HFFc6 (cell line): Measurements from ENCODE around the gene ASAP2. TPM values are rescaled to one million over a fixed set of nuclear protein-coding genes. Genes with fewer than 3 reads are reported as not detected.

Source experiments
- DNase-seq: peaks from one replicate; pipeline ENCODE4 v3.0.0-alpha.2; 2018
- H3K27ac Mint-ChIP-seq: 2 replicates; pipeline ENCODE4 v1.8.0; 2020; ENCODE audit warnings: mild to moderate bottlenecking, mixed read lengths
- H3K27me3 Mint-ChIP-seq: 2 replicates; pipeline ENCODE4 v1.8.0; 2021; ENCODE audit warnings: mild to moderate bottlenecking, moderate library complexity, mixed read lengths; ENCODE audit not compliant: insufficient read depth
- H3K36me3 Mint-ChIP-seq: 2 replicates; pipeline ENCODE4 v1.8.0; 2021; ENCODE audit warnings: low read depth, mixed read lengths
- H3K4me1 Mint-ChIP-seq: 2 replicates; pipeline ENCODE4 v1.8.0; 2020; ENCODE audit warnings: low read depth, mixed read lengths
- H3K4me3 Mint-ChIP-seq: 2 replicates; pipeline ENCODE4 v1.8.0; 2020; ENCODE audit warnings: mild to moderate bottlenecking, moderate library complexity, mixed read lengths
- H3K9me3 Mint-ChIP-seq: 2 replicates; pipeline ENCODE4 v1.8.0; 2020; ENCODE audit warnings: mild to moderate bottlenecking, mixed read lengths
- total RNA-seq, 6 experiments: library from RNA; stranded (reverse); fragmentation: NEBNext Ultra II Directional; extraction: Animal tissue kit (Norgen Biotek cat#: 25700); gene quantifications; 2 replicates in 1 of 6; 3 replicates in 5 of 6; pipeline ENCODE4 v1.2.3, GENCODE V29; 2021
- TF ChIP-seq, protein P1 (sequence below): fragments of 200-600 bp; sonication (generic); IDR thresholded peaks from 2 replicates; pipeline ENCODE4 v1.5.0; 2021; ENCODE audit warnings: antibody characterized with exemption, mild to moderate bottlenecking

The ASAP2 gene
- total RNA-seq, 6 experiments from 2014 or later, result 31.2 to 37.4 (median 34.3) TPM

DNA sequence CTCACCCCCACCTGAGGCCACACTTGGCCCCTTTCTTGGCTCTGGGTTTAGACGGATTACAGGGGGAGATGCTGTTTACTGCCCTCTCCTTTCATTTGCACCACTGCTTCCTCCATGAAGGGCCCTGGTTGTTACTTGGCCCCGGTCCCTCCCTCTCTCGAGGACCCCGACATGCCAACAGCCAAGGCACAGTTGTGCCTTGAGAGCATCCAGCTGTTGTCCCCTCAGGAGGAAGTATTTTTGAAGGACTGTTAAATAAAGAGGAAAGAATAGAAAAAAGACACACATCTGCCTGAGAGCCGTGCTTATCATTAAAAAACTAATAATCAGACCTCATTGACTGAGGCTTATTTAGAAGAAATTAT, 172.8 kb downstream of the ASAP2 start:
- TF ChIP-seq, protein P1, sequence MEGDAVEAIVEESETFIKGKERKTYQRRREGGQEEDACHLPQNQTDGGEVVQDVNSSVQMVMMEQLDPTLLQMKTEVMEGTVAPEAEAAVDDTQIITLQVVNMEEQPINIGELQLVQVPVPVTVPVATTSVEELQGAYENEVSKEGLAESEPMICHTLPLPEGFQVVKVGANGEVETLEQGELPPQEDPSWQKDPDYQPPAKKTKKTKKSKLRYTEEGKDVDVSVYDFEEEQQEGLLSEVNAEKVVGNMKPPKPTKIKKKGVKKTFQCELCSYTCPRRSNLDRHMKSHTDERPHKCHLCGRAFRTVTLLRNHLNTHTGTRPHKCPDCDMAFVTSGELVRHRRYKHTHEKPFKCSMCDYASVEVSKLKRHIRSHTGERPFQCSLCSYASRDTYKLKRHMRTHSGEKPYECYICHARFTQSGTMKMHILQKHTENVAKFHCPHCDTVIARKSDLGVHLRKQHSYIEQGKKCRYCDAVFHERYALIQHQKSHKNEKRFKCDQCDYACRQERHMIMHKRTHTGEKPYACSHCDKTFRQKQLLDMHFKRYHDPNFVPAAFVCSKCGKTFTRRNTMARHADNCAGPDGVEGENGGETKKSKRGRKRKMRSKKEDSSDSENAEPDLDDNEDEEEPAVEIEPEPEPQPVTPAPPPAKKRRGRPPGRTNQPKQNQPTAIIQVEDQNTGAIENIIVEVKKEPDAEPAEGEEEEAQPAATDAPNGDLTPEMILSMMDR, result no peak
- H3K9me3 Mint-ChIP-seq, result no peaks in the 10 kb centered on the region; the same call in 1 of the 2 replicates
- DNase-seq, result no peak
- H3K4me1 Mint-ChIP-seq, result peaks cover 57% of the 10 kb centered on the region
- H3K36me3 Mint-ChIP-seq, result peaks cover 39% of the 10 kb centered on the region
- H3K27me3 Mint-ChIP-seq, result peaks cover 10% of the 10 kb centered on the region
- H3K27ac Mint-ChIP-seq, result 0 out of 2 replicates have a peak overlapping the region, but pooled peaks have one; percentile 7
- H3K4me3 Mint-ChIP-seq, result no peak overlapping the region

DNA sequence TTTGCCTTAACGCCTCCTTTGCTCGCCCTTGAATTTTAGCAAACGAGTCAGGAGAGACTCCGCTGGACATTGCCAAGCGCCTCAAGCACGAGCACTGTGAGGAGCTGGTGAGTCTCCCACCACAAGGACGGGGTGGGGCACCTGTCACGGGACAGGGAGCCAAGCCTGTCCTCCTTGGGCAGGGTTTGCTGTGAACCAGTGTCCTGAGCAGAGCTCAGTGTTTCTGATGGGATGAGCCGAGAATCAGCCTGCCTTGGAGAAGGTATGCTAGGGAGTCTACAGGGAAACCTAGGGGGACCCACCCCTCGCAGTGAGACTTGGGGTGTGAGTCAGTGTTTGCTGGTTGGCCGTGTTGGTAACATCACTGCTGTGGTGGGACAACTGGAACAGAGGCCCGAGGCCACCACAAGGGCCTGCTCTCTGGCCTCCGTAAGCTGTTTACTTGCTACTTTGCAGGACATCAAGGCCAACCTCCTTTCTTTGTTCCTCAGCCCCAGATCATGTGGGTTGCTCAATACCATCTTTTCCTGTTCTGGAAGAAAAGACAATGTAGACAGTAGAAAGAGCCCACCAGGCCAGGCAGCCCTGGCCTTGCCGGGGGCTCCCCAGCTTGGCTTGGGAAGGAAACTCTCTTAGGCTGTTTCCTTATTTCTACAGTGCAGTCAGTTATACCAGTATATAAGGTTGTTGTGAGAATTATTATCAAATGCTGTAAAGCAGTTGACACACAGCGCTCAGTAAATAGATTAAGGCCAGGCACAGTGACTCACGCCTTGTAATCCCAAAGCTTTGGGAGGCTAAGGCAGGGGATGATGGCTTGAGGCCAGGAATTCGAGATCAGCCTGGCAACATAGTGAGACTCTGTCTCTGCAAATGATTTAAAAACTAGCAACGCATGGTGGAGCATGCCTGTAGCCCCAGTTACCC, 174.4 kb downstream of the ASAP2 start:
- Mint-ChIP-seq H3K9me3 (no peaks in the 10 kb centered on the region; the same call in 1 of the 2 replicates), H3K4me1 (peaks cover 63% of the 10 kb centered on the region), H3K27ac (peak overlapping the region; percentile 96), H3K4me3 (peak overlapping the region; percentile 74), H3K36me3 (peaks cover 43% of the 10 kb centered on the region), H3K27me3 (peaks cover 7% of the 10 kb centered on the region)
- DNase-seq, result peak; percentile 88
- TF ChIP-seq, protein P1, result peak; percentile 16; the same call in 1 of the 2 replicates

DNA sequence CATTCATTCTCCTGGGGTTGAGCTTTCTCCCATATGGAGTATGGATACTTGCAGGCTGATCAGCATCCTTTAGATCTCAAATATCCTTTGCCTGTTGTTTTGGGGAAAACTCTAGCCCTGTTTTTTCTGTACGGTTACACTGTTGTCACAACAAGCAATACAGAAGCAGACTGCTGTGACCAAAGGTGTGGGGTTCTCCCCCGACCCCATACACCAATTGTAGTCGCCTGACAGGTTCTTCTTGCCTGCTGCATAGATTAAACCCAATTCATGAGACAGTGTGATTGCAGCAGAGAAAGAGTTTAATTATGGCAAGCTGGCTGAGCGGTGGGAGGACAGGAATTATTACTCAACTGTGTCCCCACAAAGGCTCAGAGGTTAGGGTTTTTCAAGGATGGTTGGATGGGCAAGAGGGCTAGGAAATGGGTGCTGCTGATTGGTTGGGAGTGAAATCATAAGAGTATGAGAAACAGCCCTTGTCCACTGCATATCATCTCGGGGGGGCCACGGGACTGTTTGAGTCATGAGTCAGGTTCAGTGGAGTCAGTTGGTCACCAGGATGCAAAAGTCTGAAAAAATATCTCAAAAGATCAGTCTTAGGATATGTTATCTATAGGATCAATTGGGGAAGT, 176.1 kb downstream of the ASAP2 start:
- no peaks in the 10 kb centered on the region; the same call in 1 of the 2 replicates for H3K9me3 Mint-ChIP-seq
- H3K4me1 Mint-ChIP-seq, result peaks cover 57% of the 10 kb centered on the region
- H3K36me3 Mint-ChIP-seq, result peaks cover 49% of the 10 kb centered on the region
- peaks cover 2% of the 10 kb centered on the region for H3K27me3 Mint-ChIP-seq
- TF ChIP-seq, protein P1, result no peak
- DNase-seq, result peak; percentile 11
- H3K27ac Mint-ChIP-seq, result peak overlapping the region; percentile 74
- no peak overlapping the region; the same call in 1 of the 2 replicates for H3K4me3 Mint-ChIP-seq

DNA sequence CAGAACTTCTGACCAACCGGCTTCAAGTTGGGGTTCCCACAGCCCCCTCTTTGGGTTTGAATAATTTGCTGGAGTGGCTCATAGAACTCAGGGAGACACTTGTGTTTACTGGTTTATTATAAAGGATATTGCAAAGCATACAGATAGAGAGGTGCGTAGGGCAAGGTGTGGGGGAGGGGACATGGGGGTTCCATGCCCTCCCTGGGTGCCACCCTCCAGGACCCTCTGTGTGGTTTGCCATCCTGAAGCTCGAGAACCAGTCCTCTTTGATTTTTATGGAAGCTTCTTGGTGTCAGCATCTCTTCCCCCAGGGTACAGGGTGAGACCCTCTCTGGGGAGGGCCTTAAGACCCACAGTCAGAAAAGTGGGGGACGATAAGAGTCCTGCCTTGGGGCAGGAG, 177.9 kb downstream of the ASAP2 start:
- H3K36me3 Mint-ChIP-seq, result peaks cover 48% of the 10 kb centered on the region
- no peaks in the 10 kb centered on the region; the same call in 1 of the 2 replicates for H3K9me3 Mint-ChIP-seq
- peaks cover 43% of the 10 kb centered on the region for H3K4me1 Mint-ChIP-seq
- DNase-seq, result no peak
- no peak overlapping the region for H3K4me3 Mint-ChIP-seq
- TF ChIP-seq, protein P1, result no peak
- H3K27me3 Mint-ChIP-seq, result peaks cover 3% of the 10 kb centered on the region
- H3K27ac Mint-ChIP-seq, result no peak overlapping the region

DNA sequence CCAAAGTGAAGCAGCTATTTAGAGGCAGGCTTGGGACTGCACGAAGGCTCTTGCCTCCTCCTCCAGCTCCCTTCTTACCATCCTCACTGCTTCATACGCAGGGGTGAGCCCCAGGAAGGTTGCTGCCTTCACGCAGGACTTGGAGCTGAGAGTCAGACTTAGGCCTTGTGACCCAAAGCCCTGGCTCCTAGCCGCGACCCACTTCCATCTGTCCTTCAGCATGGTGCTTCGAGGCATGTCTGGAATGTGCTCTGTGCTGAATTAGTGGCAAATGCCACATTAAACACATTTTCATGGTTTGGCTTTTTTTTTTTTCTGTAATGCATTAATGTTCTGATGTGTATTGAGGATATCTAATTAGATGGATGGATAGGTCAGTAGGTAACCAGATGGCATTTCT, 179.2 kb downstream of the ASAP2 start:
- peaks cover 36% of the 10 kb centered on the region for H3K4me1 Mint-ChIP-seq
- H3K27me3 Mint-ChIP-seq, result peaks cover 3% of the 10 kb centered on the region
- TF ChIP-seq, protein P1, result no peak
- no peak overlapping the region for H3K27ac Mint-ChIP-seq
- H3K4me3 Mint-ChIP-seq, result no peak overlapping the region
- no peak for DNase-seq
- H3K9me3 Mint-ChIP-seq, result no peaks in the 10 kb centered on the region; the same call in 1 of the 2 replicates
- H3K36me3 Mint-ChIP-seq, result peaks cover 53% of the 10 kb centered on the region
